ENCODE data around the gene RDX. TPM values are rescaled to one million over a fixed set of nuclear protein-coding genes. Genes with fewer than 3 reads are reported as not detected.

Gene RDX
- total and polyA plus RNA-seq, 2 of the 13 experiments (the other 11 are each of a cell fraction or from before 2014, with no cell fraction given), result 20.7 to 63.1 TPM

GRCh38 chr11:110298301-110298765 is 1.9 kb upstream of the RDX start (continued):
- TF ChIP-seq ARID5B (CRISPR knock-in tag; IDR thresholded peaks at IDR 0.05), result peak; percentile 67
- TF ChIP-seq SIX1 (CRISPR knock-in tag; IDR thresholded peaks at IDR 0.05; ENCODE audit: borderline replicate concordance), result peak; percentile 64; the same call in 1 of the 2 replicates
- no peak for TF ChIP-seq ZNF567 (CRISPR knock-in tag; IDR thresholded peaks at IDR 0.05; ENCODE audit: borderline replicate concordance)
- TF ChIP-seq CTCF (CRISPR knock-in tag; IDR thresholded peaks at IDR 0.05), result no peak
- TF ChIP-seq PTBP1 (IDR thresholded peaks at IDR 0.05; ENCODE audit: low read depth, low read length, poor library complexity, severe bottlenecking), result no peak
- 0 out of 2 replicates have a peak, but pooled peaks have one; percentile 32 for TF ChIP-seq TGIF2 (CRISPR knock-in tag; IDR thresholded peaks at IDR 0.05)
- TF ChIP-seq TOE1 (CRISPR knock-in tag; IDR thresholded peaks at IDR 0.05), result 0 out of 2 replicates have a peak, but pooled peaks have one; percentile 49
- no peak for TF ChIP-seq ZNF772 (CRISPR knock-in tag; IDR thresholded peaks at IDR 0.05)
- TF ChIP-seq MAF1 (CRISPR knock-in tag; IDR thresholded peaks at IDR 0.05; ENCODE audit: borderline replicate concordance), result no peak
- TF ChIP-seq TARDBP (CRISPR knock-in tag; IDR thresholded peaks at IDR 0.05), result no peak
- TF ChIP-seq SOX13 (IDR thresholded peaks at IDR 0.05), result peak; percentile 27; the same call in 1 of the 2 replicates
- peak in 1 of 2 experiments; percentile 78; a peak in 2 of 4 replicates for TF ChIP-seq SOX13 (CRISPR knock-in tag; conservative IDR thresholded peaks at IDR 0.05 in 1 of 2, IDR thresholded peaks at IDR 0.05 in 1 of 2)
- 0 out of 2 replicates have a peak, but pooled peaks have one; percentile 29 for TF ChIP-seq ZNF687 (CRISPR knock-in tag; IDR thresholded peaks at IDR 0.05)

Data from HepG2 (cell line).